Gastrocnemius medialis (tissue), 4 donors: ENCODE measurements around the gene DIAPH3. TPM values are rescaled to one million over a fixed set of nuclear protein-coding genes. Genes with fewer than 3 reads are reported as not detected.

Experiments used
- ATAC-seq, 2 donors: fragments of 150-250 bp; one replicate each; pipeline ENCODE4 v1.9.1; 2016
- DNase-seq, 2 donors: peaks; one replicate each; pipeline ENCODE4 v3.0.0-alpha.2; 2019
- H3K27ac ChIP-seq, 4 donors: fragments of 200-600 bp; sonication (generic); 1 replicate in 1 of 4; 2 replicates in 3 of 4; pipeline ENCODE4 v1.5.1; 2016 to 2018; ENCODE audit warnings: mild to moderate bottlenecking in 2 of 4, moderate library complexity in 1 of 4
- H3K27me3 ChIP-seq, 3 donors: fragments of 200-600 bp; sonication (generic) in 2 of 3; 1 replicate in 1 of 3; 2 replicates in 2 of 3; pipeline versions ENCODE4 v1.5.1 to v1.6.0; 2016 to 2019; ENCODE audit warnings: mild to moderate bottlenecking in 1 of 3, moderate library complexity in 1 of 3
- H3K36me3 ChIP-seq, 2 donors: fragments of 200-600 bp; sonication (generic) in 1 of 2; one replicate each; pipeline ENCODE4 v1.5.1; 2017 to 2018
- H3K4me1 ChIP-seq, 2 donors: fragments of 200-600 bp; sonication (generic) in 1 of 2; one replicate each; pipeline ENCODE4 v1.5.1; 2016 to 2017; ENCODE audit warnings: mild to moderate bottlenecking in 2 of 2
- H3K4me3 ChIP-seq, 4 donors: fragments of 200-600 bp; sonication (generic) in 3 of 4; 1 replicate in 1 of 4; 2 replicates in 3 of 4; pipeline ENCODE4 v1.5.1; 2016 to 2019; ENCODE audit warnings: mild to moderate bottlenecking in 2 of 4
- H3K9me3 ChIP-seq, 3 donors: fragments of 200-600 bp; sonication (generic) in 2 of 3; 1 replicate in 1 of 3; 2 replicates in 2 of 3; pipeline ENCODE4 v1.5.1; 2016 to 2019
- CTCF ChIP-seq, 5 experiments: fragments of 450-650 bp in 3 of 5; fragments of 200-600 bp in 2 of 5; sonication (generic) in 2 of 5; IDR thresholded peaks in 4 of 5; conservative IDR thresholded peaks in 1 of 5; 1 replicate in 4 of 5; 2 replicates in 1 of 5; pipeline ENCODE4 v1.5.1; 2016 to 2019; ENCODE audit warnings: antibody characterized with exemption in 5 of 5, mild to moderate bottlenecking in 3 of 5, moderate library complexity in 3 of 5
- POLR2A ChIP-seq, 2 donors: fragments of 450-650 bp; IDR thresholded peaks; one replicate each; pipeline ENCODE4 v1.6.1; 2017; ENCODE audit warnings: antibody characterized with exemption in 2 of 2, mild to moderate bottlenecking in 2 of 2, moderate library complexity in 2 of 2
- in situ Hi-C, 4 donors: fragments of 200-750 bp; cut with MboI; loops; one replicate each; pipeline versions ENCODE4 v1.15.0 to v1.8.0; 2017; ENCODE audit warnings: low sequenced_read_pairs in 4 of 4
- intact Hi-C: fragments of 100-400 bp; cut with DNase I; formaldehyde crosslinking; loops from one replicate; pipeline ENCODE4 v1.15.1; 2023; ENCODE audit warnings: low total_unique reads
- total RNA-seq, 4 donors: library from RNA; depleted of rRNA; stranded (reverse); fragments of >200 nt; gene quantifications; one replicate each; pipeline versions ENCODE4 v1.1.0 to v1.2.3, GENCODE V29; 2016

The DIAPH3 gene
- total RNA-seq, 4 donors from 2014 or later = 0.13 TPM; not detected in 3

GRCh38 chr13:59666504-59666903 is 497.2 kb downstream of the DIAPH3 start:
- intact Hi-C loops = no loop called here
- no peak for ATAC-seq
- no peak overlapping the region for H3K4me3 ChIP-seq
- no peak overlapping the region for H3K27ac ChIP-seq
- no peaks in the 10 kb centered on the region for H3K4me1 ChIP-seq
- no peak for TF ChIP-seq CTCF (IDR thresholded peaks at IDR 0.05 in 4 of 5, conservative IDR thresholded peaks at IDR 0.05 in 1 of 5)
- no peak for TF ChIP-seq POLR2A (IDR thresholded peaks at IDR 0.05)
- H3K27me3 ChIP-seq = no peaks in the 10 kb centered on the region
- in situ Hi-C loops = no loop called here
- H3K36me3 ChIP-seq = no peaks in the 10 kb centered on the region
- no peak for DNase-seq
- no peaks in the 10 kb centered on the region for H3K9me3 ChIP-seq

GRCh38 chr13:59665732-59666131 is 498.0 kb downstream of the DIAPH3 start:
- H3K36me3 ChIP-seq = no peaks in the 10 kb centered on the region
- no peak overlapping the region for H3K27ac ChIP-seq
- DNase-seq (no peak), ATAC-seq (no peak)
- TF ChIP-seq POLR2A (IDR thresholded peaks at IDR 0.05) (no peak), CTCF (IDR thresholded peaks at IDR 0.05 in 4 of 5, conservative IDR thresholded peaks at IDR 0.05 in 1 of 5) (no peak)
- no peak overlapping the region for H3K4me3 ChIP-seq
- H3K4me1 ChIP-seq = no peaks in the 10 kb centered on the region
- H3K9me3 ChIP-seq = no peaks in the 10 kb centered on the region
- intact Hi-C loops (no loop called here), in situ Hi-C loops (no loop called here)
- no peaks in the 10 kb centered on the region for H3K27me3 ChIP-seq

GRCh38 chr13:59665184-59665583 is 498.5 kb downstream of the DIAPH3 start:
- H3K4me3 ChIP-seq = no peak overlapping the region
- TF ChIP-seq POLR2A (IDR thresholded peaks at IDR 0.05) (no peak), CTCF (IDR thresholded peaks at IDR 0.05 in 4 of 5, conservative IDR thresholded peaks at IDR 0.05 in 1 of 5) (no peak)
- peaks cover 0 to 2% of the 10 kb centered on the region in 2 donors for H3K4me1 ChIP-seq
- ATAC-seq (no peak), DNase-seq (no peak)
- H3K9me3 ChIP-seq = no peaks in the 10 kb centered on the region
- intact Hi-C loops (no loop called here), in situ Hi-C loops (no loop called here)
- H3K36me3 ChIP-seq = no peaks in the 10 kb centered on the region
- H3K27me3 ChIP-seq = no peaks in the 10 kb centered on the region
- no peak overlapping the region for H3K27ac ChIP-seq

- Histone ChIP-seq H3K4me3 (no peak overlapping the region), H3K27ac (no peak overlapping the region), H3K4me1 (peaks cover 0 to 8% of the 10 kb centered on the region in 2 donors), H3K9me3 (no peaks in the 10 kb centered on the region), H3K27me3 (no peaks in the 10 kb centered on the region), H3K36me3 (no peaks in the 10 kb centered on the region)
- no peak for TF ChIP-seq POLR2A (IDR thresholded peaks at IDR 0.05)
- TF ChIP-seq CTCF (IDR thresholded peaks at IDR 0.05 in 4 of 5, conservative IDR thresholded peaks at IDR 0.05 in 1 of 5) = no peak
- in situ Hi-C loops = no loop called here
- DNase-seq (no peak), ATAC-seq (no peak)
- intact Hi-C loops = no loop called here
Observed at GRCh38 chr13:59664586-59664985, 499.1 kb downstream of the DIAPH3 start.

GRCh38 chr13:59663707-59664106 is 500.0 kb downstream of the DIAPH3 start:
- H3K27me3 ChIP-seq = no peaks in the 10 kb centered on the region
- in situ Hi-C loops = no loop called here
- no peak for ATAC-seq
- no peak for DNase-seq
- H3K27ac ChIP-seq = no peak overlapping the region
- no peak for TF ChIP-seq POLR2A (IDR thresholded peaks at IDR 0.05)
- TF ChIP-seq CTCF (IDR thresholded peaks at IDR 0.05 in 4 of 5, conservative IDR thresholded peaks at IDR 0.05 in 1 of 5) = no peak
- peaks cover 0 to 8% of the 10 kb centered on the region in 2 donors for H3K4me1 ChIP-seq
- intact Hi-C loops = no loop called here
- no peaks in the 10 kb centered on the region for H3K9me3 ChIP-seq
- H3K4me3 ChIP-seq = no peak overlapping the region
- no peaks in the 10 kb centered on the region for H3K36me3 ChIP-seq
